Prostate gland (tissue), 2 donors: ENCODE measurements around the gene CYTH4. TPM values are rescaled to one million over a fixed set of nuclear protein-coding genes. Genes with fewer than 3 reads are reported as not detected.
A peak's percentile ranks its signal among the peaks of the same experiment; 100 is the strongest.

Experiments
- DNase-seq: peaks from one replicate; pipeline ENCODE4 v3.0.0-alpha.2; 2019; ENCODE audit warnings: low spot score
- H3K27ac ChIP-seq, 2 donors: fragments of 200-600 bp; sonication (generic); 2 replicates each; pipeline ENCODE4 v1.5.1; 2017 to 2019
- H3K27me3 ChIP-seq: fragments of 200-600 bp; sonication (generic); replicated peaks from 2 replicates; pipeline ENCODE4 v1.5.1; 2019; ENCODE audit not compliant: insufficient read depth
- H3K36me3 ChIP-seq, 2 donors: fragments of 200-600 bp; sonication (generic); 1 replicate in 1 of 2; 2 replicates in 1 of 2; pipeline versions ENCODE4 v1.5.1 to v1.8.1; 2017 to 2019
- H3K4me1 ChIP-seq: fragments of 200-600 bp; sonication (generic); replicated peaks from 2 replicates; pipeline ENCODE4 v1.5.1; 2019
- H3K4me3 ChIP-seq, 2 donors: fragments of 200-600 bp; sonication (generic); 2 replicates each; pipeline ENCODE4 v1.5.1; 2017 to 2019
- H3K9me3 ChIP-seq: fragments of 200-600 bp; sonication (generic); 2 replicates; pipeline ENCODE4 v1.5.1; 2017
- CTCF ChIP-seq, 4 experiments: fragments of 200-600 bp in 2 of 4; fragments of 450-650 bp in 2 of 4; sonication (generic) in 2 of 4; IDR thresholded peaks; 1 replicate in 3 of 4; 2 replicates in 1 of 4; pipeline ENCODE4 v1.5.1; 2016 to 2019; ENCODE audit warnings: antibody characterized with exemption in 4 of 4, mild to moderate bottlenecking in 2 of 4, moderate library complexity in 2 of 4
- POLR2A ChIP-seq: fragments of 450-650 bp; IDR thresholded peaks from one replicate; pipeline ENCODE4 v1.6.1; 2016; ENCODE audit warnings: antibody characterized with exemption, mild to moderate bottlenecking
- POLR2AphosphoS5 ChIP-seq: sonication (generic); formaldehyde crosslinking; IDR thresholded peaks from one replicate; pipeline ENCODE4 v1.6.1; 2017; ENCODE audit warnings: antibody characterized with exemption
- WGBS: methylation state at CpG from one replicate; pipeline ENCODE4 v1.1.5; 2018; 5-methylcytosine and 5-hydroxymethylcytosine counted together
- intact Hi-C: fragments of 100-400 bp; cut with DNase I; formaldehyde crosslinking; loops from one replicate; pipeline ENCODE4 v1.14.2; 2022
- total RNA-seq, 2 donors: library from RNA; depleted of rRNA; stranded (reverse); fragments of >200 nt; gene quantifications; one replicate each; pipeline ENCODE4 v1.1.0, GENCODE V29; 2016

The CYTH4 gene
- total RNA-seq, 2 donors from 2014 or later: 4.7 to 5.5 TPM

GRCh38 chr22:37260901-37261336 lies 21.4 kb upstream of the CYTH4 start:
- H3K4me1 ChIP-seq: no peaks in the 10 kb centered on the region
- peaks cover 6% of the 10 kb centered on the region for H3K27me3 ChIP-seq
- TF ChIP-seq POLR2AphosphoS5: no peak
- TF ChIP-seq CTCF (IDR thresholded peaks at IDR 0.05): peak; percentile 49 to 78 (median 70)
- TF ChIP-seq POLR2A: no peak
- H3K4me3 ChIP-seq: no peak overlapping the region
- H3K27ac ChIP-seq: no peak overlapping the region
- WGBS: 23% methylated on average over 14 of the region's 14 CpGs
- peak; percentile 27 for DNase-seq
- no peaks in the 10 kb centered on the region for H3K9me3 ChIP-seq
- H3K36me3 ChIP-seq: no peaks in the 10 kb centered on the region
- intact Hi-C loops: no loop called here

DNA sequence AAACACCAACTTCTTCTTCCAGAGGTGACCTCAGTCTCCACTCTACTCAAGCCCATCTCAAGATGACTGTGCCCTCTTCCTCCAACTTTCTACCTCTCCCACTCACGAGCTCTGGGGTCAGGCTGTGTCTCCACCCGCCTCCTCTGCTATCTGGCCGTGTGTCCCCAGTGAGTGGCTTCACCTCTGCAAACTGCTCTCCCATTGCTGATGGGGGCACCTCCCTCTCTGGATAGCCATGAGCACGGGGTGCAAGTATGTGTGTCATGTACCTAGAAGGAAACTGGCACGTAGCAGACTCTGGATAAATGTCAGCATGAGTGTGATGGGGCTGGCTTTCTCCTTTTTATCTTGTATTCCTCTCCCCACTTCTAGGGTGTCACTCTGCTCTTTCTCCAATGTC lies 20.0 kb upstream of the CYTH4 start:
- Histone ChIP-seq H3K4me1 (no peaks in the 10 kb centered on the region), H3K36me3 (no peaks in the 10 kb centered on the region), H3K9me3 (no peaks in the 10 kb centered on the region), H3K27me3 (no peaks in the 10 kb centered on the region), H3K4me3 (no peak overlapping the region), H3K27ac (no peak overlapping the region)
- 80% methylated on average over 5 of the region's 5 CpGs for WGBS
- intact Hi-C loops: no loop called here
- no peak for TF ChIP-seq CTCF (IDR thresholded peaks at IDR 0.05)
- TF ChIP-seq POLR2AphosphoS5: no peak
- TF ChIP-seq POLR2A: no peak
- no peak for DNase-seq

DNA sequence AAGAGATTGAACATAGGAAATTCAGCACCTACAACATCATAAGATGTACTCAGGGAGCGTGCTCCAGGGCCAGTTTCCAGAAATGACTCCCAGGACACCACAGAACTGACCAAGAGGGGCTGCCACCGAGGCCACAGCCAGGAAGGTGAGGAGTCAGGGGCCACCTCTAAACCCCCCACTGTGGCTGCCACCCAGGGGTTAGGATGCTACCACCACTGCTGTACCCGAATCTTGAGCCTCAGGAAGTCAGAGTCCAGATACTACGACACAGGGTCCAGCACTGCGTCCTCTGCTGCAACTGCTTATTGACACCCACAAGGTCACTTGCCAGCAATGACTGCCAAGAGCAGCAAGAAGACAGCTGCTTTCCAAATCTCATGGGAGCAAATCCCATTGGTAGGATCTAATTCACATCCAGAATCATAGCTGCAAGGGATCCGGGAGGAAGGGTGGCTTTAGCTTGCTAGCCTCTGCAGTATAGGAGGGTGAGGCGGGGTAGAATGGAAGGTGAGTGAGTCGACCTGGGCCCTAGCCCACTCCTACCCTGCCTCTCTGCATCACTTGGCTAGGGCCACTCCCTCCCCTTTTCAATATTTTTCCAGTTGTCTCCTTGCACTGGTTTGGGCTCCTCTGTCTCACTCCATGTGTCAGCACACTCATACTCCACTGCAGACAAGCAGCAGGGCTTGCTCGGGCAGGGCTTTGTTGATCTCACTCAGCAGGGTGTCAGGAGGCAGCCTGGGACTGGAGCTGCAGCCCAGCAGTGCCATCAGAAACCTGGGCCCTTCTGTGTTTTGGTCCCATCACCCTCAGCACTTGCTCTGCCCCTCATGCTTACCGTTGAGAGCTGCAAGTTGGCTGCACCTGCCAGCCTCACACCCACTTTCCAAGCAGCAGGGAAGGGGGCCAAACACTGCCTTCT lies 18.1 kb upstream of the CYTH4 start:
- H3K27me3 ChIP-seq: no peaks in the 10 kb centered on the region
- 84% methylated on average over 10 of the region's 10 CpGs for WGBS

DNA sequence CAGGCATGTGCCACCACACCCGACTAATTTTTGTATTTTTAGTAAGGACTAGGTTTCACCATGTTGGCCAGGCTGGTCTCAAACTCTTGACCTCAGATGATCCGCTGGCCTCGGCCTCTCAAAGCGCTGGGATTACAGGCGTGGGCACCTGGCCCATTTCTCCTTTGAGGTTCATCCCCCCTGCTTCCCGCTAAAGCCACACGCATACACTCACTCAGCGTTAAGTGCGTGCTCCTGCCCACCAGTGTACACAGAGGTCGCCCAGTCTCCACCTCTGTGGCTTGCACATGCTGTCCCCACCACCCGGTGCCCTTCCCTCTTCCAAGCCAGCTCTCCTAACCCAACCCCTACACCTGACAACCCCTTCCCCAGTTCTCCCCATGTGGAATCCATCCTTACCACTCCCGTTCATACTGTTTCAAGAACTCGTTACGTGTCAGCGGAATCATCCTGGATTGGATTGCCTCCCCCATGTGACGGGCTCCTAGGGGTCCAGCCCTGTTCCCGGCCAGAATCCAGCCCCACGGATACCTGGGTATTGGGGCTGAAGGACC lies 15.7 kb upstream of the CYTH4 start:
- H3K9me3 ChIP-seq: no peaks in the 10 kb centered on the region
- intact Hi-C loops: no loop called here
- H3K36me3 ChIP-seq: no peaks in the 10 kb centered on the region
- DNase-seq: no peak
- TF ChIP-seq CTCF (IDR thresholded peaks at IDR 0.05) (no peak), POLR2AphosphoS5 (no peak), POLR2A (no peak)
- no peaks in the 10 kb centered on the region for H3K27me3 ChIP-seq
- no peak overlapping the region for H3K27ac ChIP-seq
- no peak overlapping the region for H3K4me3 ChIP-seq
- WGBS: 46% methylated on average over 18 of the region's 18 CpGs
- H3K4me1 ChIP-seq: no peaks in the 10 kb centered on the region

More for the DNA sequence above, 18.1 kb upstream of the CYTH4 start:
- TF ChIP-seq POLR2AphosphoS5: no peak
- no peak for TF ChIP-seq CTCF (IDR thresholded peaks at IDR 0.05)
- no peak for TF ChIP-seq POLR2A
- no peaks in the 10 kb centered on the region for H3K4me1 ChIP-seq
- no peaks in the 10 kb centered on the region for H3K9me3 ChIP-seq
- no peaks in the 10 kb centered on the region for H3K36me3 ChIP-seq
- H3K27ac ChIP-seq: no peak overlapping the region
- no peak for DNase-seq
- intact Hi-C loops: no loop called here
- no peak overlapping the region for H3K4me3 ChIP-seq
